HG03442 (cell line): Measurements from ENCODE around the gene LBP.
"Not testable (repeated sequence)": the region's sequence is repeated elsewhere in the genome, so short reads cannot be mapped to it uniquely, and the experiment has no call there.

Experiments used
- ATAC-seq: cut with Tn5 transposase; IDR thresholded peaks from one replicate; pipeline ENCODE4 v1.9.1; 2021; ENCODE audit warnings: mild to moderate bottlenecking, moderate library complexity; ENCODE audit not compliant: unreplicated experiment

LBP gene

GRCh38 chr20:38317422-38317821 is 28.9 kb upstream of the LBP start:
- no peak for ATAC-seq

GRCh38 chr20:38320221-38320620 is 26.1 kb upstream of the LBP start:
- no peak for ATAC-seq

- no peak for ATAC-seq
These were observed 24.2 kb upstream of the LBP start for GRCh38 chr20:38321959-38322598.

GRCh38 chr20:38324159-38324558 is 22.1 kb upstream of the LBP start:
- ATAC-seq = no peak

GRCh38 chr20:38325167-38325566 is 21.1 kb upstream of the LBP start:
- ATAC-seq = no peak

GRCh38 chr20:38325905-38326304 is 20.4 kb upstream of the LBP start:
- no peak for ATAC-seq

GRCh38 chr20:38326309-38326708 is 20.0 kb upstream of the LBP start:
- no peak for ATAC-seq

- no peak for ATAC-seq
These were observed 15.6 kb upstream of the LBP start for GRCh38 chr20:38330638-38331037.

- no peak for ATAC-seq
These were observed 15.0 kb upstream of the LBP start for GRCh38 chr20:38331245-38331644.

- ATAC-seq = no peak
These were observed 14.5 kb upstream of the LBP start for GRCh38 chr20:38331814-38332213.

GRCh38 chr20:38334016-38334415 is 12.3 kb upstream of the LBP start:
- ATAC-seq = no peak

GRCh38 chr20:38336726-38337125 is 9.6 kb upstream of the LBP start:
- no peak for ATAC-seq

GRCh38 chr20:38337561-38338140 is 8.6 kb upstream of the LBP start:
- ATAC-seq = no peak

- no peak for ATAC-seq
These were observed 7.3 kb upstream of the LBP start for GRCh38 chr20:38338849-38339520.

GRCh38 chr20:38339521-38339896 is 6.8 kb upstream of the LBP start:
- not testable (repeated sequence) for ATAC-seq

GRCh38 chr20:38339997-38340396 is 6.3 kb upstream of the LBP start:
- ATAC-seq = no peak

- ATAC-seq = no peak
These were observed 5.6 kb upstream of the LBP start for GRCh38 chr20:38340693-38341092.

- no peak for ATAC-seq
These were observed 4.1 kb upstream of the LBP start for GRCh38 chr20:38342216-38342615.

GRCh38 chr20:38342713-38343310 is 3.5 kb upstream of the LBP start:
- no peak for ATAC-seq

GRCh38 chr20:38343311-38344106 is 2.8 kb upstream of the LBP start:
- ATAC-seq = no peak

GRCh38 chr20:38344107-38344701 is 2.1 kb upstream of the LBP start:
- ATAC-seq = no peak
